ENCODE measurements around the gene GNG7. TPM values are rescaled to one million over a fixed set of nuclear protein-coding genes. Genes with fewer than 3 reads are reported as not detected.

Gene GNG7
- total RNA-seq, 3 donors from 2014 or later: 0.33 to 0.55 (median 0.48) TPM

- no peak overlapping the region for H3K4me3 Mint-ChIP-seq
- ATAC-seq (no peak), DNase-seq (no peak)
- H3K9me3 Mint-ChIP-seq: no peaks in the 10 kb centered on the region
- no peaks in the 10 kb centered on the region for H3K27me3 Mint-ChIP-seq (ENCODE audit: low read depth)
- no peaks in the 10 kb centered on the region for H3K36me3 Mint-ChIP-seq (ENCODE audit: insufficient read depth)
- peaks cover 9% of the 10 kb centered on the region for H3K4me1 Mint-ChIP-seq (ENCODE audit: low read depth)
Observed at GRCh38 chr19:2640563-2641331, 61.7 kb downstream of the GNG7 start.

GRCh38 chr19:2639999-2640398 is 62.5 kb downstream of the GNG7 start:
- H3K27me3 Mint-ChIP-seq (ENCODE audit: low read depth): no peaks in the 10 kb centered on the region
- H3K36me3 Mint-ChIP-seq (ENCODE audit: insufficient read depth): no peaks in the 10 kb centered on the region
- H3K4me1 Mint-ChIP-seq (ENCODE audit: low read depth): peaks cover 9% of the 10 kb centered on the region
- ATAC-seq (no peak), DNase-seq (no peak)
- no peaks in the 10 kb centered on the region for H3K9me3 Mint-ChIP-seq
- H3K4me3 Mint-ChIP-seq: no peak overlapping the region

DNA sequence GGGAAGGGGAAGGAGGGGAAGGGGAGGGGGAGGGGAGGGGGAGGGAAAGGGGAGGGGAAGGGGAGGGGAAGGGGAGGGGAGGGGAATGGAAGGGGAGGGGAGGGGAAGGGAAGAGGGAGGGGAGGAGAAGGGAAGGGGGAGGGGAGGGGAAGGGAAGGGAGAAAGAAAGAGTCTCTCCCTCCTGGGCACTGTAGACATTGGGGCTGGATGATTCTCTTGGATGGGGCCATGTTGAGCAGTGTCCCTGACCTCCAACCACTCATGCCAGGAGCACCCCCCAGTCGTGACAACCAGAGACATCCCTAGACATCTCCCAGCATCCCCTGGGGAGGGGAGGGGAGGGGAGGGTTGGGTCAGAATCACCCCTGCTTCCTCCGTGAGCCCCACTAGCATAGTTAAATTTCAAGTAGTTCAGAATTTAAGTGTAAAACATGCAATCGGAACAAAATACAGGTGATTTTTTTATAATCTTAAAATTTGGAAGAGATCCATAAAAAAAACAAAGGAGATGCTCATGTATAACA is 64.0 kb downstream of the GNG7 start:
- no peak for ATAC-seq

GRCh38 chr19:2636897-2637683 is 65.4 kb downstream of the GNG7 start:
- DNase-seq: peak; percentile 77
- no peaks in the 10 kb centered on the region for H3K27me3 Mint-ChIP-seq (ENCODE audit: low read depth)
- H3K4me3 Mint-ChIP-seq: no peak overlapping the region
- peaks cover 13% of the 10 kb centered on the region for H3K4me1 Mint-ChIP-seq (ENCODE audit: low read depth)
- ATAC-seq: peak; percentile 87 to 90
- no peaks in the 10 kb centered on the region for H3K9me3 Mint-ChIP-seq
- no peaks in the 10 kb centered on the region for H3K36me3 Mint-ChIP-seq (ENCODE audit: insufficient read depth)

More for the DNA sequence above, 64.0 kb downstream of the GNG7 start:
- peaks cover 10% of the 10 kb centered on the region for H3K4me1 Mint-ChIP-seq (ENCODE audit: low read depth)
- H3K27me3 Mint-ChIP-seq (ENCODE audit: low read depth): no peaks in the 10 kb centered on the region
- H3K36me3 Mint-ChIP-seq (ENCODE audit: insufficient read depth): no peaks in the 10 kb centered on the region
- no peaks in the 10 kb centered on the region for H3K9me3 Mint-ChIP-seq
- H3K4me3 Mint-ChIP-seq: no peak overlapping the region
- DNase-seq: no peak

DNA sequence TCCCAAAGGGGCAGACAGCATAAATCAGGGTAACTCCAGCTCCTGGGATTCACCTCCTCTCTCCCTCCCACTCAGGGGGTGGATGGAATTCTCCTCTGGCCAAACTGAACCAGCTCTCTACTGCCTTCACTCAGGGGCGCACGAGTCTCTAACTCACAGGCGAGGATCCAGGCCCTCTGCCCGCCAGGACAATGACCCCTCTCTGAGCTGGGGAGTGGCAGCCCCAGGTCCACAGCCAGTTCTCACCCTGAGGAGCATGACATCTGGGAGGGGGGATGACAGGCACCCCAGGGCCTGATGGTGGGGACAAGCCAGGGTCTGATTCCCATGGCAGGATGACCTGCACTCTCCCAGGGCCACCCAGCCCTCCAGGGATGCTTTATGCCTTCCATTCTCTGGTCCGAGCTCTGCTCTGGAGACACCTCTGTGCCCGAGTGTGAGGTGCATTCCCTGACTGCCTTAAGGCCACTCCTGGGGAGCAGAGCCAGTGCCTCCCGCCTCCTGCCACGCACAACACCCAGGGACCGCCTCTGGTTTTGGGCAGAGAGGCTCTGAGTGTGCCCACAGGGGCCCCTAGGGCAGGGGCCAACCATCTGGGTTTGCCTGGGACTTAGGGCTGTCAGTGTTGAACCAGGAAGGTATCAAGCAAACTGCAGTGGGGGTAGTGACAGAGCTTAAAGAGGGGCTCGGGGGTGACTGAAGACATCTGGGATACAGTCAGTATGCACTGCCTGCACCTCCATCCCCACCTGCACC is 66.2 kb downstream of the GNG7 start:
- Mint-ChIP-seq H3K4me3 (no peak overlapping the region), H3K4me1 (ENCODE audit: low read depth) (peaks cover 15% of the 10 kb centered on the region), H3K9me3 (no peaks in the 10 kb centered on the region), H3K27me3 (ENCODE audit: low read depth) (no peaks in the 10 kb centered on the region), H3K36me3 (ENCODE audit: insufficient read depth) (no peaks in the 10 kb centered on the region)
- DNase-seq (no peak), ATAC-seq (peak; percentile 7 to 19)

DNA sequence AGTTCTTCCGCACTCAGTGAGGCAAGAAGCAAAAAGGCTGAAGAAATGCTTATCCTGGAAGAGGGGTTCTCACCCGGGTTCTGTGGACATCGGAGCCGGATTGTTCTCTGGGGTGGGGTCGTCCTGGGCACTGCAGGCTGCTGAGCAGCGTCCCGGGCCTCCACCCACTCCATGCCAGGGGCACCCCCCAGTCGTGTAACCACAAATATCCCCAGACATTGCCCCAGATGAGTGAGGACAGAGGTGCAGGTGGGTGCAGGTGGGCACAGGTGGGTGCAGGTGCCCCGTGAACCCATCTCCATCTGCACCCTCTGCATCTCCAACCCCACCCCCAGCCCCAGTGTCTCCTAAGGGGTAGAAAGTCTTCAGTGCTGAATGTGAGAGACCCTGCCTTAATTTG is 67.5 kb downstream of the GNG7 start:
- no peaks in the 10 kb centered on the region for H3K9me3 Mint-ChIP-seq
- DNase-seq: no peak
- no peaks in the 10 kb centered on the region for H3K27me3 Mint-ChIP-seq (ENCODE audit: low read depth)
- ATAC-seq: no peak
- no peaks in the 10 kb centered on the region for H3K36me3 Mint-ChIP-seq (ENCODE audit: insufficient read depth)
- no peak overlapping the region for H3K4me3 Mint-ChIP-seq
- H3K4me1 Mint-ChIP-seq (ENCODE audit: low read depth): peaks cover 26% of the 10 kb centered on the region

GRCh38 chr19:2634228-2634951 is 68.1 kb downstream of the GNG7 start:
- no peaks in the 10 kb centered on the region for H3K27me3 Mint-ChIP-seq (ENCODE audit: low read depth)
- DNase-seq (no peak), ATAC-seq (no peak)
- H3K4me3 Mint-ChIP-seq: no peak overlapping the region
- H3K9me3 Mint-ChIP-seq: peaks cover 3% of the 10 kb centered on the region
- no peaks in the 10 kb centered on the region for H3K36me3 Mint-ChIP-seq (ENCODE audit: insufficient read depth)
- H3K4me1 Mint-ChIP-seq (ENCODE audit: low read depth): peaks cover 32% of the 10 kb centered on the region

DNA sequence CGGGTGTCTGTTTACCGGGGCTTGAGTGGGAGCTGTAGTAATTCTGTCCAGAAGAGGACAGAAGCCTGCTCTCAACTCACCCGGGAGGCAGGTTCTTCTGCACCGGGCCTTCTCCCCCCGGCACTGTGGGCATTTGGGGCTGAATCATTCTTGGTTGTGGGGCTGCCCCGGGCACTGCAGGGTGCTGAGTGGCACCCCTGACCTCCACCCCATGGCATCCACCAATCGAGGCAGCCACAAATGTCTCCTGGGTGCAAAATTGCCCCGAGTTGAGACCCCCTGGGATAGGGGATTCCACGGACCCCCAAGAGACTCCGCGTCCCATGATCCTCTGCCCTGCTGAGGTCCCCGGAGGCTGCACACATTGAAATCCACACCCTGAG is 68.8 kb downstream of the GNG7 start:
- no peaks in the 10 kb centered on the region for H3K27me3 Mint-ChIP-seq (ENCODE audit: low read depth)
- ATAC-seq: no peak
- H3K9me3 Mint-ChIP-seq: peaks cover 6% of the 10 kb centered on the region
- DNase-seq: no peak
- peaks cover 37% of the 10 kb centered on the region for H3K4me1 Mint-ChIP-seq (ENCODE audit: low read depth)
- no peaks in the 10 kb centered on the region for H3K36me3 Mint-ChIP-seq (ENCODE audit: insufficient read depth)
- no peak overlapping the region for H3K4me3 Mint-ChIP-seq

DNA sequence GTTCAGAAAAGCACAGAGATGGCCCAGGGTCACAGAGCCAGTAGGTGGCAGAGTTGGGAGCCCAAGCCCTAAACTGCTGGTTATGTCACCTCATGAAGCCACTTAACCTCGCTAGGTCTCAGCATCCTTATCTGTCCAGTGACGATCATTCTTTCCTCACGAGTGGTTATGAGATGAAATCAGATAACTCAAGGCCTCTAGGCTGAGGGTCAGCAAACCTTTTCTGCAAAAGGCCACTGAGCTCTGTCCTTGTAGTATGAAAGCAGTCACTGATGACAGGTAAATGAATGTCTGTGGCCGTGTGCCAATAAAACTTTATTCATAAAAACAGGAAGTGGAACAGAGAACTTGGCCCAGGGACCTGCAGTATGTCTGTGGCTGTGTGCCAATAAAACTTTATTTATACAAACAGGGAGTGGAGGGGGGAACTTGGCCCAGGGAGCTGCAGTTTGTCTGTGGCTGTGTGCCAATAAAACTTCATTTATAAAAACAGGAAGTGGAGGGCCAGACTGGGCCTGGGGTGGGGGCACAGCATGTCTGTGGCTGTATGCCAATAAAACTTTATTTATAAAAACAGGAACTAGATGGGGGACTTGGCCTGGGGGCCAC is 71.2 kb downstream of the GNG7 start:
- no peaks in the 10 kb centered on the region for H3K36me3 Mint-ChIP-seq (ENCODE audit: insufficient read depth)
- ATAC-seq (no peak), DNase-seq (no peak)
- H3K4me1 Mint-ChIP-seq (ENCODE audit: low read depth): peaks cover 51% of the 10 kb centered on the region
- H3K9me3 Mint-ChIP-seq: peaks cover 14% of the 10 kb centered on the region
- no peak overlapping the region for H3K4me3 Mint-ChIP-seq
- H3K27me3 Mint-ChIP-seq (ENCODE audit: low read depth): no peaks in the 10 kb centered on the region

DNA sequence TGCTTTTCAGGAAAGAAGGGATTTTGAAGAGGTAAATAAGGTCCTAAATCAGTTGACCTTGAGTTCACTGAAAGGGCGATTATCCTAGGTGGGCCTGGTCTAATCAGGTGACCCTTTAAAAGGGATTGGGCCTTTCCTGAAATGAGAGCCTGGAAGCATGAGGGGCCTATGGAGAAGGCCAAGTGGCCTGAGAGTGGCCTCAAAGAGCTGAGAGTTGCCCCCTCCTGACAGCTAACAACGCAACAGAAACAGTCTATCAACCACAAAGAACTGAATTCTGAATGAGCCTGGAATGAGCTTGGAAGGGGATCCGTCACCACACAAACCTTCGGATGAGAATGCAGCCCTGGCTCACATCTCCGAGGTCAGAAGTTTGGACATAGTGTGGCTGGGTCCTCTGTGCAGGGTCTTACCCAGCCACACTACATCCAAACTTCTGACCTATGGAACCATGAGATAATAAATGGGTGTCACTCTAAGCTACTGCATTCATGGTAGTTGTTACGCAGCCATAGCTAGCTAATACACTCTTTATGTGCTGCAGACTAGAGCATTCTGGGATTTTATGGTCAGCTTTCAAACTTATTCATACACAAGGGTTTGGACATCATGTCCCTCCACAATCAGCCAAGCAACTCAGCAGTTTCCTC is 72.0 kb downstream of the GNG7 start:
- Mint-ChIP-seq H3K36me3 (ENCODE audit: insufficient read depth) (no peaks in the 10 kb centered on the region), H3K9me3 (peaks cover 14% of the 10 kb centered on the region), H3K27me3 (ENCODE audit: low read depth) (no peaks in the 10 kb centered on the region), H3K4me1 (ENCODE audit: low read depth) (peaks cover 52% of the 10 kb centered on the region), H3K4me3 (no peak overlapping the region)
- ATAC-seq: no peak
- no peak for DNase-seq

GRCh38 chr19:2629491-2630351 is 72.8 kb downstream of the GNG7 start:
- ATAC-seq: no peak

GRCh38 chr19:2628597-2628996 is 73.9 kb downstream of the GNG7 start:
- no peak for DNase-seq

More at GRCh38 chr19:2629491-2630351, 72.8 kb downstream of the GNG7 start:
- no peaks in the 10 kb centered on the region for H3K36me3 Mint-ChIP-seq (ENCODE audit: insufficient read depth)
- no peak overlapping the region for H3K4me3 Mint-ChIP-seq
- DNase-seq: no peak
- peaks cover 52% of the 10 kb centered on the region for H3K4me1 Mint-ChIP-seq (ENCODE audit: low read depth)
- H3K9me3 Mint-ChIP-seq: peaks cover 14% of the 10 kb centered on the region
- no peaks in the 10 kb centered on the region for H3K27me3 Mint-ChIP-seq (ENCODE audit: low read depth)

More at GRCh38 chr19:2628597-2628996, 73.9 kb downstream of the GNG7 start:
- Mint-ChIP-seq H3K36me3 (ENCODE audit: insufficient read depth) (no peaks in the 10 kb centered on the region), H3K27me3 (ENCODE audit: low read depth) (no peaks in the 10 kb centered on the region), H3K4me3 (no peak overlapping the region), H3K4me1 (ENCODE audit: low read depth) (peaks cover 53% of the 10 kb centered on the region), H3K9me3 (peaks cover 14% of the 10 kb centered on the region)
- ATAC-seq: no peak

All from activated T-cell treated with anti-CD3 and anti-CD28 coated beads, Interleukin-2, amount 50 U/mL, for 4 hours (primary cell).